LNCaP clone FGC (cell line): ENCODE data around the gene DUS1L.

Experiments
- DNase-seq: peaks from one replicate; pipeline ENCODE4 v3.0.0-alpha.2; 2011; ENCODE audit warnings: low read depth
- H3K4me3 ChIP-seq: 2 replicates; pipeline ENCODE4 v1.5.1; 2011; ENCODE audit warnings: mild to moderate bottlenecking, low read depth, low read length, control low read depth
- TF ChIP-seq, protein P1 (sequence below): IDR thresholded peaks from 2 replicates; pipeline ENCODE4 v1.5.1; 2012; ENCODE audit warnings: mild to moderate bottlenecking; ENCODE audit not compliant: control insufficient read depth, insufficient read depth; ENCODE audit errors: extremely low read depth

The DUS1L gene

DNA sequence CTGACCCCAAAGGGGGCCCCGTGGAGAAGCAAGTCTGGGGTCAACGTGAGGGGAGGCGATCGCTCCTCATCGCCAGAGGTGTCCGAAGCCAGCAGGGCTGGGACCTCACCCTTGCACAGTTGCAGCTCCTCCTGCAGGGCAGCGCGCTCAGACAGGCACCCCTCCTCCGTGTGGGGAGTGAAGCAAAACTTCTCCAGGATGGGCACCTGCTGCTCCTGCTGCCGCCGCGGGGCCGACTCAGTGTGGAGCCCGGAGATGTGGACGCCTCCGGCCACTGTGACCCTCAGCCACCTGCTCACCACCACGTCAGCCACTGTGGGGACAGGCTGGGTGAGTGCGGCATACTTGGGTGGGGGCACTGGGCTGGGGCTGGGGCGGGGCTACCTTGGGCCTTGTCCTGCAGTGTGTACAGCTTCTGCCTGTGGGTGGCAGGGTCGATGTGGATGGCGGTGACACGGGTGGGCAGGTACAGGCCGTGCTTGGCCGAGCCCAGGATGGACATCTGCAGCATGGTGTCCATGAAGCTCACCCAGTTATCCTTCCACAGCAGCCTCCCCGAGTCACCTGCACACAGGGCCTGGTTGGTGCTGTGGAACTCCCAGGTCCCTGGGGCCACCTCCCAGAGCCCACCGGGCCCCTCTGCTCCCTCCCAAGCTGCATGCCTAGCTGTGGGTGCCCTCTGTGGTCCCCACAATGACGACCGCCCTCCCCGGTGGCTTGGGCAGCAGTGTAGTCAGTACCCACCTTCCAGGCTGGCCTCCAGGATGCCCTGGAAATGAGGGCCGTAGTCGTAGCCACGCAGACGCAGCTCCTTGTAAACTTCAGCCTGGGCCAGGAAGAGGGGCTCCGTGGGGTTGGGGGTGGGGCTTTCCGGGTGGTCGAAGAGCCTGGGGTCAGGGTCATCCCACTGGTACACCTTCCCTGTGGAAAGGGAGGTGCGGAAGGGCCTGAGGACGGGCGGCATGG lies 21.6 kb upstream of the DUS1L start:
- no peak for DNase-seq
- TF ChIP-seq, protein P1, sequence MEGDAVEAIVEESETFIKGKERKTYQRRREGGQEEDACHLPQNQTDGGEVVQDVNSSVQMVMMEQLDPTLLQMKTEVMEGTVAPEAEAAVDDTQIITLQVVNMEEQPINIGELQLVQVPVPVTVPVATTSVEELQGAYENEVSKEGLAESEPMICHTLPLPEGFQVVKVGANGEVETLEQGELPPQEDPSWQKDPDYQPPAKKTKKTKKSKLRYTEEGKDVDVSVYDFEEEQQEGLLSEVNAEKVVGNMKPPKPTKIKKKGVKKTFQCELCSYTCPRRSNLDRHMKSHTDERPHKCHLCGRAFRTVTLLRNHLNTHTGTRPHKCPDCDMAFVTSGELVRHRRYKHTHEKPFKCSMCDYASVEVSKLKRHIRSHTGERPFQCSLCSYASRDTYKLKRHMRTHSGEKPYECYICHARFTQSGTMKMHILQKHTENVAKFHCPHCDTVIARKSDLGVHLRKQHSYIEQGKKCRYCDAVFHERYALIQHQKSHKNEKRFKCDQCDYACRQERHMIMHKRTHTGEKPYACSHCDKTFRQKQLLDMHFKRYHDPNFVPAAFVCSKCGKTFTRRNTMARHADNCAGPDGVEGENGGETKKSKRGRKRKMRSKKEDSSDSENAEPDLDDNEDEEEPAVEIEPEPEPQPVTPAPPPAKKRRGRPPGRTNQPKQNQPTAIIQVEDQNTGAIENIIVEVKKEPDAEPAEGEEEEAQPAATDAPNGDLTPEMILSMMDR = no peak
- H3K4me3 ChIP-seq = no peak overlapping the region

DNA sequence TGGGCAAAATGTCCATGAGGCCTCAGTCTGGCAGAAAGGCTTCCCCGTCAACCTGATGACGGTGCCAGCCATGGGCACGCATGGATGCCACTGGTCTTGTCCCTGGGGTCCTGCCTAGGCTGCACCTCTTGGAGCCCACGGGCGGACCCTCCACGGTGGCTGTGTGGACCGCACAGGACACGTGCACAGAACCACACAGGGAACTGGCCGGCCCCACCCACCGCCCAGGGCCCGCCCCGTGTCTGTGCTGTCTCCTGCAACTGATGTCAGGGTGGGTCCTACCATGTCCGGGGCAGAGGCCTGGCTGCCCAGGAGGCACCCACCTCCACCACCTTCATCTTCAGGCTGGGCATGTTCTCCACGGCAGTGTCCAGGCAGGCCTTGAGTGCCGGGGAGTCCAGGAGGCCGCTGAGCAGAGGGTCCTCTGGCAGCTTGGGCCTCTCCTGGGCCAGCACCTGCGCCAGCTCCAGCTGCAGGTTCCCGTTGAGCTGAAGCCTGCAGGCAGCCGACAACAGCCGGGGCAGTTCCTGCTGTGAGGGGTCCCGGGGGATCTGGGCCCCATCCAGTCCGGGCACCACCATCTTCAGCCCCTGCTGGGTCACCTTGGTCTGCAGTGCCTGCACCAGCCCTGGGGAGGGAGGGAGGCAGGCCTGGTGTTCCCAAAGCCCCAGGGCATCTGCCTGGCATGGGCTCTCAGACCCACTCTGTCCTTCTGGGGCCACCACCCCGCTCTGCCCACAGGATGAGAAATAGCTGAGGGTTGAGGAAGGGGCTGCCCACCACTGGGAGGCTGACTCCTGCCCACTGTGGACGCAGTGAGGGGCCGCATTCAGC lies 20.5 kb upstream of the DUS1L start:
- TF ChIP-seq, protein P1 = no peak
- no peak for DNase-seq
- H3K4me3 ChIP-seq = no peak overlapping the region

DNA sequence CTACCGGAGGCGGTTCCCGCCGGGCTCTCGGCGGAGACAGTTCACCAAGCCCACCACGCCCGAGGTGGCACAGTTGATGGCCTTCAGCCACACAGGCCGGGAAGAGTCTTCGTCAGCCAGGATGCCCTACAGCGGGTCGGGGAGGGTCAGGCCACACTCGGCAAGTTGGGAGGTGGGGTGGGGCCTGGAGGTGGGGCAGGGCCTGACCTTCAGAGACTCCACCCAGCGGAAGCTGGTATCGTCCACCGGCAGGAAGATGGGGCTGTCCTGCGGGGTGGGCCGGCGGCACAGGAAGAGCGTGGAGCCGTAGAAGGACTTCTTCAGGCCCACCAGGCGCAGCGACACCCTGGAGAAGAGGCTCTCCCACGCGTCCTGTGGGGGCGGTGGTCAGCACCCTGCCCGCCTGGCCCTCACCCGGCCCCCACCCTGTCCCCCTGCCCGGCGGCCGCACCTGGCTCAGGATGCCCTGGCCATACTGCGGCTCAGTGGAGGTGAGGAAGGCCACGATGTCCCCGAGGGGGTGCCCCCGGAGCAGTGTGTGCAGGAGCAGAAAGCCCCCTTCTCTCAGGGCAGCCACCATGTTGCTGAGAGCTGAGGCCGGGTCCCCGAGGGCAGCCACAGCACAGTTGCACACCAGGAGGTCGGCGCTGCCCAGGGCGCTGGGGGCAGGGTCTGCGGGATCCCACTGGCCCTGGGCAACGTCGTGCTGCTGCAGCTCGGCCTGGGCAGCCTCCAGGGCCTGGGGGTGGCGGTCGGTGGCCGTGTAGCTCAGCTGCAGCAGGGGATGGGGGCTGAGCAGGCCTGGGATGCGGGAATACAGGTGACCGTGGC lies 19.6 kb upstream of the DUS1L start:
- H3K4me3 ChIP-seq = no peak overlapping the region
- DNase-seq = no peak
- TF ChIP-seq, protein P1 = no peak

DNA sequence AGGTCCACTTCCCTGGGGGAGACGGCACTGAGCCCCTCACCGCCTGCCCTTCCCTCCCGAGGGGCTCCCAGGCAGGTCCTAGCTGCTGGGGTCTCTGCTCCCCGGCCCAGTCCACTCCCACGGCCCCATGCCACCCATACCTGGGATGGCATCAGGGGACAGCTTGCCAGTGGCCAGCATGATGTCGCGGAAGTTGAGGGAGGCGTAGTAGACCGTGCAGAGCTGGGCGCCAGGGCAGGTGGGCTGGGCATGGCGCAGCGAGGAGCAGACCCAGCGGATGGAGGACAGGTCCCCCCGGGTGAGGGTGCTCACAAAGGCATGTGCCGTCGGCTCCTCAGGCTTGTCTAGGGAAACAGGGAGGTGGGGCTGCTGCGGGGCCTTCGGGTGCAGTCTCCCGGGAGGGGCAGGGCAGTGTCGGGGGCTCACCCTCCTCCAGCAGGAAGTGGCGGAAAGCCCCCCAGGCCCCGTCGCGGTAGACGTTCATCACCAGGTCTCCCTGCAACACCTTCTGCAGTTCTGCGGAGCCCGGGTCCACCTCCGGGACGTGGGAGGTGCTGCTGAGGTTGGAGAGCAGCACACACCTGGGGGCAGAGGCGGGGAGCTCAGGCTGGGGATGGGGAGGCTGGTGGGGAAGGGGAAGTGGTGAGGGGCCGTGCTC lies 18.9 kb upstream of the DUS1L start:
- H3K4me3 ChIP-seq = no peak overlapping the region
- DNase-seq = no peak
- TF ChIP-seq, protein P1 = no peak

GRCh38 chr17:82083533-82084359 lies 18.1 kb upstream of the DUS1L start:
- DNase-seq = no peak
- TF ChIP-seq, protein P1 = no peak
- no peak overlapping the region for H3K4me3 ChIP-seq
